CD4-positive, alpha-beta T cell treated with Interleukin-6 for 4 hours (primary cell): ENCODE data around the gene HNF4A.

Source experiments
- DNase-seq: peaks from one replicate; pipeline ENCODE4 v3.0.0-alpha.2; 2020; ENCODE audit warnings: mixed read lengths

The HNF4A gene

DNA sequence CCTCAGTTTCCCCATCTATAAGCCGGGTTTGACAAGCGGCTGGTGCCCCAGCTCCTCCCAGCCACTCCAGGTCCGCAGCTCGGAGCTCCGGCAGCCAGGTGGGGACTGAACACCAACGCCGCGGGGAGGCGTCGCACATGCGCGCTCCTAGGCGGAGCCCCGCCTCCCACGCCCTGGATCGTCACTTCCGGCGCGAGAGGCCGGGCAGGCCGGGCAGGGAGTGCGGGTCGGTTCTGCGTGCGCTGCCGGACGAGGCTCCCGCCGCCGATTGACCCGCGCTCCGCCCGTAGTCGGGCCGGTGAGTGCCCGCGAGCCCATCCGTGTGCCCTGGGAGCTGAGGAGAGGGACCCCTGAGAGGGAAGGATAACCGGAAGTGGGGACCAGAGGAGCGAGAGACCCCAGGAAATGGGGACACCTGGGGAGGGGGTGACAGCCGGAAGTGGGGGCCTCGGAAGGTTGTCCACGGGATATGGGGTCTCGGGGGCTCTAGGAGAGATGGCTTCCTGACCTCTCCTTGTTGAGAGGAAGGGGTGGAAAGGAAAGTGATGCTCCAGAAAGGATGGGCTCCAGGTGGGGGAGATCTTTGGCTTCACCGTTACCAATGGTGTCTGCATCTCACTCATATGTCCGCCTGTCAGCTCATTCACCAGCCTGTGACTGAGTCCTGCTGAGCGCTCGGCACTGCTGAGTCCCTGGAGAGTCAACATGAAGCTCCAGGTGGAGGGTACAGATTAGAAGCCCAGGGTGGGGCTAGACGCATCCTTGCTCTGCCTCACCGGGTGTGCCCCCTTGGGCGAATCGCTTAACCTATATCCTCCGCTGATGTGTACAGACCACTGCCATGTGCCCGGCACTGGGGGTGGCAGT, 120.4 kb downstream of the HNF4A start, which contains the start of gene TTPAL:
TTPAL (plus strand) TSS at position 181 of the 867 bp plus-strand sequence. CDS start 4,126 bp downstream, outside the sequence.
- peak; percentile 92 for DNase-seq

DNA sequence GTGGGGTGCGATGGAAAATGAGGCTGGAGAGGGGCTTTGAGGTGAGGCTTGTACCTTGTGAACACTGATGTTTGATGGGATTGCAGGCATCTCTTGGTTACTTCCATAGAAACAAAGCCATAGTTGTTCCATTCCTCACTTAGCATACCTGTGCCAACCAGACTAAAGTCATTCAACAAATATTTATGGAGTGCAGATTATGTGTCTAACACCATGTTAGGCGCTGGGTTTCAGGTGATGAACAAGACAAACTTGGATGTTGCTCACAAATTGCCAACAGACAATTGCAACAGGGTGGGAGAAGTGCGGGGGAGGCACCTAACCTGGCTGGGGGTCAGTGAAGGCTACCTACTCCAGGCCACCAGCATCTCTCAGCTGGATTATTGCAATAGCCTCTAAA, 121.7 kb downstream of the HNF4A start:
- DNase-seq = no peak

DNA sequence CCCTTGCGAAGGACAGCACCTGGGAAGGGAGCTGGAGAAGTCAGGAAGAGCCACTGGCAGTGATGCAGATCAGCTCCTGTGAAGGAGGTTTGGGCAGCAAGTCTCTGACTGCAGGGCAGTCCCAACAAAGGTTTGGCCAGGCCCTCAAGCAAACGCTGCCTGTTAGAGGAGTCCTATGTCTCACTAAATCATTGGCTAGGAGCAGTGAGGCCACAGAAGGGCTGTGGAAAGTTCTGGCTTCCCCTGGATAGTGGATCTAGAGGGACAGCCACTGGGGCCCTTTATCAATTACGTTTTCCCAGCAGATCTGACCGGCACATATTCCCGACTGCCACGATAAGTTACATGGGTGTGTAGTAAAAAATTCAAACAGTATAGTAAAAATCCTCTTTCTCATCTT, 122.7 kb downstream of the HNF4A start:
- DNase-seq = no peak

DNA sequence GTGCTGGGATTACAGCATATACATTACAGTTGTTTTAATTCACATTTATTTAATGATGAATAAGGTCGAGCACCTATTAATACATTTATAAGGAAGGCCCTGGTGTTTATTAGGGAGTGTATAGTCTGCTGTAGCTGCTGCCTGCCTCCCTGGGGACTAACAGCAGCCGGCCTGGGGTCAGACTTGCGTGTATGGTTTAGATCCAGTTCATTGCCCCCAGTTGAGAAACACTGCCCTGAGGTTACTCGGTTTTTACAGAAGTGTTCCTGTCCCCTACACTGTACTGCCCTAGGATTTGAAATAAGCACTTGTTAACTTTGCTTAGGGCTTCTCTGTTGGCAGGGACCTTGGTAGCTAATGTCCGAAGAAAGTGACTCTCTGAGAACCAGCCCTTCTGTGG, 124.1 kb downstream of the HNF4A start:
- DNase-seq = no peak

DNA sequence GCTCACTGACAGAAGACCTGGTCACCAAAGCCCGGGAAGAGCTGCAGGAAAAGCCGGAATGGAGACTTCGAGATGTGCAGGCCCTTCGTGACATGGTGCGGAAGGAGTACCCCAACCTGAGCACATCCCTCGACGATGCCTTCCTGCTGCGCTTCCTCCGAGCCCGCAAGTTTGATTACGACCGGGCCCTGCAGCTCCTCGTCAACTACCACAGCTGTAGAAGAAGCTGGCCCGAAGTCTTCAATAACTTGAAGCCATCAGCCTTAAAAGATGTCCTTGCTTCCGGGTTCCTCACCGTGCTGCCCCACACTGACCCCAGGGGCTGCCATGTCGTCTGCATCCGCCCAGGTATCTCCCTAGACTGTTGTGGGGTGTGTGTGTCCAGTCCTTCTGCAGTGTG, 124.6 kb downstream of the HNF4A start:
- DNase-seq = no peak

DNA sequence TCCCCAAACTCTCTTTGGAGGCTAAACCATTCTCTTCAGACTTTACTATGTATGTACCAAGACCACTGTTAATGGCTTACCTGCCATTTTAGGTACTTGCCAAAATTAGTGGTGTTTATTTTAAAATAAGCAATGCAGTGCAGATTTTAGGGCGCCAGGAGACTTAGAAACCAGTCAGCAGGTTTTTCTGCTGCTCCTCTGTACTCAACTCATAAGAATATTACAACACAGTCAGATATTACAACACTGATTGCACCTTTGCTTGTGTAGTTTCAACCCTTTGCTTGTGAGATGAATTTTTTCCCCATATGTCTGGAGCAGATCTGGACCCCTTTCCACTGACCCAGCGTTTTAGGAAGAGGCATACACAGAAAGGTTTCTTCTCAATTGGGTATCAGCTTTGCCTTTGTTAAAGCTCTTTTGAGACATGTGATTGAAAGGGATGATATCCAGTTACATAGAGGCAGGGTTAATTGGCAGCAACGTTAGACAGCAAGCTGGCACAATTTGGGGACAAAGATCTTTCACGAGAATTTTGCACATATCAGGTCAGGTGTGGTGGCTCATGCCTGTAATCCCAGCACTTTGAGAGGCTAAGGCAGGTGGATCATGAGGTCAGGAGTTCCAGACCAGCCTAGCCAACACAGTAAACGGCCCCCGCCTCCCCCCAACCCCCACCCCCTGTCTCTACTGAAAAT, 126.4 kb downstream of the HNF4A start:
- DNase-seq = no peak

DNA sequence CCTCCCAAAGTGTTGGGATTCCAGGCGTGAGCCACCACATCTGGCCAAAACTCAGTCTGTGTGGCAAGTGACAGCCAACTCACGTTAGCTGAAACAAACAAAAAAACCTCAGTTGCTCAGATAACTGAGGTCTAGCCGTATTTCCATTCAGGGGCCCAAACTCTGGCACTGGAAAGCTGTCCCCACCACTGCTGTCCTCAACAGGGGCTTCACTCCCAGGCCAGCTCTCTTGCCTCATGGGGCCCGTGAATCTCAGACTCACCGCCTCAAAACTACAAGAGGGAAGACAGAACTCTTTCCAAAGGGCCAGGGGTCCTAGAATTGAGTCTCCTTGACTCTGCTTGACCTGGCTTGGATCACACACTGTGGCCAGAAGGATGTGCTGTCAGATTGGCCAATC, 127.6 kb downstream of the HNF4A start:
- DNase-seq = no peak
